CD4-positive, alpha-beta T cell treated with Interleukin-21 for 1 hour (primary cell): Measurements from ENCODE around the gene ARHGEF19.
"Not testable (repeated sequence)": the region's sequence is repeated elsewhere in the genome, so short reads cannot be mapped to it uniquely, and the experiment has no call there.

Source experiments
- DNase-seq: peaks from one replicate; pipeline ENCODE4 v3.0.0-alpha.2; 2020

ARHGEF19 gene

DNA sequence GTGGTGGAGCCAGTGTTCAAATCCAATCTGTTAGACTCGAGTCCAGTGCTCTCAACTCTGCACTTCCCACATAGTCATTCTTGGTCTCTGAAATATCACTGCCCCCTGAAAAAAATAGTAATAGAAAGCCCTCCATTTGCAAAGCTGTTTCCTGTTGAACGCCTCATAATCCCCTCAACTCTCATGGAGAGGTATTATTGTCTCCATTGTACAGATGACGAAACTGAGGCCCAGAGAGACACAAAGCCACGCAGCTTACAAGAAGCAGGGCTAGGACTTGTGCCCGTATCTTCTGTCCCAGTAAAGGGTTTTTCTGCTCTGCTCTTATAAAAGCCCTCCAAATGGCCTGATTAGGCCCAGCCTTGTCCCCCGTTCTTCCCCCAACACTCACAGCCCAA lies 6.2 kb upstream of the ARHGEF19 start:
- no peak for DNase-seq

DNA sequence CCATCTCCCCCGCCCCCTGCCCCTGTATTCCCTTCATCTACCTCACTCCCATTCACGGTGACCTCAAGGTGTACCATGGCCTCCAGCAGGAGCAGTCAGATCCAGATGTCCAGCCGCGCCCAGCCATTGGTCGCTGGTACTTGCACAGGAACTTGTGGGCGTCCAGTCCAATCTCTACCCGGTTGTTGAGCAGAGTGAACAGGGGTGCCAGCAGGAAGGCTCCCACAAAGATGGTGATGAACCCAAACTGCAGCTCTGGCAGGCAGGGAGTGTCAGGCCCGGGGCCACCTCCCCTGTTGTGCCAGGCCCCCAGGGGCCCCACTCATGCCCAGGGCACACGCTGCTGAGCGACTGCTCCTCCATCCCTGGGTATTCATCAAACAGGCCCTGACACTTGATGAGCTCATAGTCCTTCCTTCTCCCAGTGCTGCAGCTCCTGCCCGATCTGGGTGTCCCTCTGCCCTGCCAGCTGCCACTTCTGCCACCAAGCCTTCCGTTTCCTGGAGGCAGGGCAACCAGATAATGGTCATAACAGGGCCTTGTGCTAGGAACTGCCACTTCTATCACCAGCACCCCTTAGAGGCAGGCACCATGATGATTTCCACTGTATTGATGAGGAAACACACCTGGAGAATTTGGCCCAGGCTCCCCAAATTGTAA lies 5.7 kb upstream of the ARHGEF19 start:
- no peak for DNase-seq

DNA sequence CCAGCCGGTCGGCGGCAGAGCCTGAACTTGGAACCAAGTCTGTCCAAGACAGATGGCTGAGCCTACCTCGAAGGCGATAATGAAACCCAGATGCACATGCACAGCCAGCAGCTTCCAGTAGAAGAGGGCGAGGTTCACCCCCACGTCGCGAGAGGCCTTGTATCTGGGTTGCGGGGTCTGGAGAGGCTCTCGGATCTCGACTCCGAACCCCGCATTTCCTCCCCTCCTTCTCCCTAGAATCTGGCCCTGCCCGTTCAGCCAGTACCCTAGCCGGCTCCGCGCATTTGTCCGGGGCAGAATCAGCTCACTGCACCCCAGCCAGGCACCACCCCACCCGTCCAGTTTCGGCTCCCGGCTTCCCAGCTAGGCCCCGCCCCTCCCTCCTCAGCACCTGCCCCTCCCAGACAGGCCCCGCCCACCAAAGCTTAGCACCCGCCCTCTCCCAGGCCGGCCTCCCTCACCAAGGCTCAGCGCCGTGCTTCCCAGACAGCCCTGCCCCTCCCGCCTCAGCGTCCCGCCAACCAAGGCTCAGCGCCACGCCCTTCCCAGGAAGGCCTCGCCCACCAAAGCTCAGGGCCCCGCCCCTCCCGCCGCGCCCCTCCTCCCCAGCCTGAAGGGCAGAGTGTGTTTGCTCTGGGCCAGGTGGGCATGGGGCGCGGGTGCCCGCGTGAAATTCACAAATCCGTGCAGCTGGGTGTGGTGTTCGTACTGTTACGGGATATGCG lies 4.8 kb upstream of the ARHGEF19 start:
- DNase-seq: peak; percentile 97

DNA sequence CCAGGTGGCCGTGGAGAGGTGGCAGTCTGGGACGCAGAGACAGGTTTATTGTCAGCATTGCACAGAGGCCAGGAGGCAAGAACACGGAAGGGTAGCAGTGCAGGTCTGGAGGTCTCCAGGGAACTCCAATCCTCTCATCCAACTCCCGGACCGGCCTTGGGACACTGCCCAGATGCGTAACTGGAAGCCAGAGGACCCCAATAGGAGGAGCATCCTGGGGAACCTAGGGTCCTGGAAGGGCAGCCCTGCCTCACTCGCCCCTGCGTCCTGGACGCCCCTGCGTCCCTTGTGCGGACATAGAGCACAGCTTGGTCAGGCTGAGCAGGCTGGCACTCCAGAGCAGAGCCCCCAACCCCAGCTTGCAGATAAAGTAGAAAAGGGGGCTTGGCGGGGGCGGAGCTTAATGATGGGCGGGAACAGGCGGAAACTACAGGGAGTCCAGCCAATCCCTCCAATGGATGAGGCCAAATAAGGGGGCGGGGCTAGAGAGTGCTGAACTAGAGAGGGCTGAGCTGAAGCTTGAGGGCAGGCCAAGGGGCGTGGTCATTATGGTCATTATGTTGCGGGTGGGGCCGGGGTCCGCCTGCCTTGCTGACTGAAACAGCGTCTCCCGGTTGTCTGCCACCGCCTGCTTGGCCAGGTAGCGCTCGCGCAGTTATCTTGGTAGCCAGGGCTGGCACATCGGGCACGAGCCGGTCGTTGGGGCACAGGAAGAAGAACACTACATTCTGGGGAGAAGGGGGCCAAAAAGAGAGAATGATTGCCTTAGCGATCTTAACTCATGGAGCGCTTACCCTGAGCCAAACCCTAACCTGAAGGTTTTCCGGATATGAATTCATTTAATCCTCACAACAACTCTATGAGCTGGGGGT lies 3.7 kb upstream of the ARHGEF19 start:
- peak; percentile 83 for DNase-seq

DNA sequence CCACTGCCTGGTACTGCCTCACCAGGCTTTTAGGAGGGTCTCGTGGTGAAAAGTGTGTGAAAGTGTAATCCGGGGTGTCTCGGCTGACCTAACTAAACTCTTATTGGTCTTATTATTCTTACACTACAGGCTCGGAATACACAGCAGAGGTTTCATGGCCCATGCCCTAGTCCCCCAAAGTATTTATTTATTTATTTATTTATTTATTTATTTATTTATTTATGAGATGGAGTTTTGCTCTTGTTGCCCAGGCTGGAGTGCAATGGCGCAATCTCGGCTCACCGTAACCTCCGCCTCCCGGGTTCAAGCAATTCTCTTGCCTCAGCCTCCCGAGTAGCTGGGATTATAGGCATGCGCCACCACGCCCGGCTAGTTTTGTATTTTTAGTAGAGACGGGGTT lies 2.8 kb upstream of the ARHGEF19 start:
- not testable (repeated sequence) for DNase-seq

DNA sequence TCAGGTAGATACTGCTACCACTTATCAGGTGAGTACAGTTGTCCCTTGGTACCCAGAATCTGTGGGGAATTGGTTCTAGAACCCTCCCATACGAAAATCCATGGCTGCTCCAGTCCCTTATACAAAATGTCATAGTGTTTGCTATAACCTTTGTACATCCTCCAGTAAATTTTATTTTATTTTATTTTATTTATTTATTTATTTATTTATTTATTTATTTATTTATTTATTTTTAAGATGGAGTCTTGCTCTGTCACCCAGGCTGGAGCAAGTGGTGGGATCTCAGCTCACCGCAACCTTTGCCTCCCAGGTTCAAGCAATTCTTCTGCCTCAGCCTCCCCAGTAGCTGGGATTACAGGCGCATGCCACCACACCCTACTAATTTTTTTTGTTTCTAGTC lies 1.1 kb upstream of the ARHGEF19 start:
- not testable (repeated sequence) for DNase-seq

DNA sequence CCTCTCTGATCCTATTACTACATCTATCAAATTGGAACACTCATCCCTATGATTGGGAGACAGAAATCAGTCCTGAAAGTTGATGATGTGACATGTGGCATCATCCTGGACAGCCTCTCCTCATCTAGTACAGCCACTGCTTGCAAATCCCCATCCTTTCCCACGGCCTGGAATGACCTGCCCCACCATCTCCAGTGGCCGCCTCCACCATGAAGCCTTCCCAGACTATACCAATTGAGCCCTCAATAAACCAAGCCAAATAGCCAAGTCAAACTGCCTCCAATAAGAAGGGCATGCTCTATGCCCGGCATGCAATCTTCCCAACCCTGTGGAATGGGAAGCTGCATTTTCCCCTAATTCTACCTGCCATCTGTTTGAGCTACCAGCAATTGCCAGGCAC lies 561 bp upstream of the ARHGEF19 start:
- no peak for DNase-seq

DNA sequence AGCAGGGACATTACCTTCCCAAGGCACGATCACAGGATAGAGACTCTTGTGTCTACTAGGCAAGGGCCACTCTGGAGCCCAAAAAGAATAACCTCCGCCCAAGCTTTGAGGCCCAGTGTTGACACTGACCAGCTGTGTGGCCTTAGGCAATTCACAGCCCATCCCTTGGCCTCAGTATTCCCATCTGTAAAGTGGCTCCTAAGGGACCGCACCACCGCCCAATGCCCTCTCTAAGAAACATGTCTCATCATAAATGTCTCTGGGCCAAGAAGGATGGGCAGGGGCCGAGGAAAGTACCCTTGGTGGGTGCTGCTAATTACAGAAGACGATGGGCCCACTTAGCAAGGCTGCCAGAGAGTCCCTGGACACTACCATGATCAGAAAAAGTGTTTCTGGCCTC lies 628 bp downstream of the ARHGEF19 start:
- DNase-seq: no peak

DNA sequence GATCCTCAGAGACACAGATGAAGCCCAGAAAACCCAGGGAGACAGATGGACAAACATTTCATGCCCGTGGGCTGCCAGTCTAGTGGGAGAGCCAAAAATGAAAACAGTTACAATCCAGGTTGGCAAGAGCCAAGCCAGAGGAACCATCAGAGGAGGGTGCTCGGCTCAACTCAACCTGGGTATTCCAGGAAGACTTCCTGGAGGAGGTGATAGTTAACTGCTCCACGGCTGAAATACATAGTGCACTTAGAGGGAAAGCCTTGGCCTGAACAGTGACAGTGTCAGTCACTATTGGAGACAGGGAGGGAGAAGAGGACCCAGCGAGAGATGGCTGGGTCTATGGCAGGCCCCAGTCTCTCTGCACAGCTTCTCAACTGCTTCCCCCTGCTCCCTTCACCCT lies 1.9 kb downstream of the ARHGEF19 start:
- DNase-seq: no peak

DNA sequence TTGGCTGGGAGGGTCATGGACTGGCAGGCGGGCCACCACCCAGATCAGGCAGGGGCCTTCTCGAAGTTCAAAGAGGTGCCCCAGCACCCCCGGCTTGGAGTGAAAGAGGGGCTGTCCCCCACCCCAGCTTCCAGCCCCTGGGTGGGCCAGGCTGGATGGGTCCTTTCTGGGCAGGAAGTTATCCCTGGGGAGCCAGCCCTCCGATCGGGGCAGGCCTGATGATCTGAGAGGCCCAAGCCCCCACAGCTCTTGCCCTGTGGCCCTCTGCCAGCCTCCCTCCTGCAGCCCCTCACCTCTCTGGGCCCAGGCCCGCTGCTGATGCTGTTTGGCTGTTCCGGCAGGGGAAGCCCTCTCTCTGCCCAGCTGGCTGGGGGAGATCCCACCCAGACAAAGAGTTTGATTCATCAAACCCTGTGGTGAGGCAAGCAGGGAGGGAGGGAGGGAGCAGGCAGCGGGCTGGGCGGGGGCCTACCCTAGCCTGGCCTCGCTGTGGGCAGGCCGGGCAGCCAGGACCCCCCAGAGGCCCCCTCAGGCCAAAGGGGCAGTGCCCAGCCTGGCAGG lies 2.5 kb downstream of the ARHGEF19 start:
- DNase-seq: no peak

DNA sequence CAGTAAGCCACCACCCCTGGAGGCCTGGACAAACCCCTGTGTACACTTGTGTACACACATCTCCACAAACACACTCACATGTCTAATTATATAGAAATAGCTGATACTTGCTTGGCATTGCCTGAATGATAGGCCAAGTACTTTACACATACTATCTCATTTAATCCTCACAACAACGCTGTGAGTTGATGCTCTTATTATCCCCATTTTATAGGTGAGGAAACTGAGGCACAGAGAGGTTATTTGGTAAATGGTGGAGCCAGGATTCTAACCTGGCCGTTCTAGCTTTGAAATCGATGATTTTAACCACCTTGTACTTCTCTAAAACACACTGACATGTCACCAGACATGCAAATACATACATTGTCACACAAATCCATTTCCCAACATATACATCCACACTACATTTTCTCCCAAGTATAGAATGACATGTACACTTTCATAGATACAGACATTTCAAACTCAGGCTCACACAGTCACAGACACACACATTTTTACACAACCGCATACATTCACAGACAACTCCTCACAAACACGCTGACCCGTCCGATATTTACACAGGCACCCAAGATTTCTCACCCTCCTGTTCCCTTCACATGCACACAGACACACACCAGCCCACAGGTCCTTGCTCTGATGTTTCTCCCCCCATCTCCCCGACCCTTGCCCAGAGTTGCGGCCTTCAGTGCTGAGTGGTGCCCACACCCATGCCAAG lies 3.2 kb downstream of the ARHGEF19 start:
- no peak for DNase-seq

DNA sequence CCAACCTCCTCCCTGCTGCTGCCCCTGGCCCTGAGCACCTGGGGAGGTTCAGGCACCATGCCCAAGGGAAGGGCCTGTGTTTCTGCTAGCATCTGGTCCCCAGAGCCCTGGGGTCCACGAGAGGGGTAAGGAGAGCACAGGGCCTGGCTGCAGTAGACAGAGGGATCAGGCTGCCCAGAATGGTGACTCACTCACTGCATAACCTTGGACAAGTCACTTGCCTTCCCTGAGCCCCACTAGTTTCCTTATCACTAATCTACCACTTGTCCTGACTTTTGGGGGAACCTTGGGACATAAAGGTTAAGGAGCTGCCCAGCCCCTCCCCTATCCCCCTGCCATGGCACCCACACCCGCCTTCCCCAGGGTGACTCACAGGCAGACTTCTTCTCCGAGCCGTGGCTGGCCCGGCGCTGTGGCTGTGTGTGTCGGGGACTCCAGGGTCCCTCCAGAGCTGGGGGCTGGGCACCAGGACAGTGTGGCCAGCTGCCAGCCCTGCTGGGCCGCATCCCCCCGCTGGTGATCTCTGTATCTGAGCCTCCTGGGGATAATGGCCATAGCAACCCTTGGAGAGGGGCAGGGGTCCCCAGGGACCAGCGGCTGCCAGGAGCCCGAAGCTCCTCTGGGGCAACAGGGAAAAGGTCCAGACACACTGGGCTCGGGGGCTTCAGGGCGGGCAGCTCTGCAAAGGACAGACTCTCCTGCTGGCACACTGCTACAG lies 4.0 kb downstream of the ARHGEF19 start:
- DNase-seq: no peak

DNA sequence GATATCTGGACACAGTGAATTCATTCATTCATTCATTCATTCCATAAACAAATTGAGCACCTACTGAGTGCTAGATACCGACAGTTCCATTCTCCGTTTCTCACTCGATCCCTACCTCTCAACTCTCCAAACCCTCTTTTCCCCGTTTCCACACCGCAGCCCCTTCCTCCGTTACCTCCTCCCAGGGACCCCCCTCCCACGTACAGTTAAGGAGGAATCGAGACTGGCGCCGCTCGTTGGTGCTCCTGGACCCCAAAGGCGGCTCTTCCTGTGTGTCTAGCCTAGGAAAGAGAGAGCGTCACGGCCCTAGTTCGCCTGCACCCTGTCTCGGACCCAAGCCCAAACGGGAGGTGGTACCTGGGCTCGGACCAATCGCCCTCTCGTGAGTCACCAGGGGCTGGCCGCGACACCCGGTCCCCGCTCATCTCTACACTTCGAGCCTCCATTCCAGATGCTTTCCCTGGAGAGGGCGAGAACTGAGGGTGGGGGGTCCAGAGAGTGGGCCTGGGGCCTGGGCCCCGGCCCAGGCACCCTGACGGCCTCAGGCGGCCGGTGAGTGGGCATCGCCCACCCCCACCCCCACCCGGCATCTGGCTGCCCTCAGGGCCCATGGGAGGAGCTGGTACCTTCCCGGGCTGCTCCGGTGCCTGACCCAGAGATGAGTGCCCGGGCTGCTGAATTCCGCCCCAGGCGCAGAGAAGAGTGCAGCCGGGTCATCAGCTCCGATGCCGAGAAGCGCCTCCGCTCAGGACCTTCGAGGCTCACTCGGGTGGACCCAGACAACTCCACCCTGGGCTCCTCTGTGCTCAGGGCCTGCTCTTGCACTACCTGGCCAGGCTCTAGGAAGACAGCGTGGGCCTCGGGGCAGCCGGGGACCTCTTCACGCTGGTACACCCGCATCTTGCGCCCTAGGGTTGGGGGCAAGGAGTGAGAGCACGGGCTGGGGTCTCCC lies 4.9 kb downstream of the ARHGEF19 start:
- no peak for DNase-seq

DNA sequence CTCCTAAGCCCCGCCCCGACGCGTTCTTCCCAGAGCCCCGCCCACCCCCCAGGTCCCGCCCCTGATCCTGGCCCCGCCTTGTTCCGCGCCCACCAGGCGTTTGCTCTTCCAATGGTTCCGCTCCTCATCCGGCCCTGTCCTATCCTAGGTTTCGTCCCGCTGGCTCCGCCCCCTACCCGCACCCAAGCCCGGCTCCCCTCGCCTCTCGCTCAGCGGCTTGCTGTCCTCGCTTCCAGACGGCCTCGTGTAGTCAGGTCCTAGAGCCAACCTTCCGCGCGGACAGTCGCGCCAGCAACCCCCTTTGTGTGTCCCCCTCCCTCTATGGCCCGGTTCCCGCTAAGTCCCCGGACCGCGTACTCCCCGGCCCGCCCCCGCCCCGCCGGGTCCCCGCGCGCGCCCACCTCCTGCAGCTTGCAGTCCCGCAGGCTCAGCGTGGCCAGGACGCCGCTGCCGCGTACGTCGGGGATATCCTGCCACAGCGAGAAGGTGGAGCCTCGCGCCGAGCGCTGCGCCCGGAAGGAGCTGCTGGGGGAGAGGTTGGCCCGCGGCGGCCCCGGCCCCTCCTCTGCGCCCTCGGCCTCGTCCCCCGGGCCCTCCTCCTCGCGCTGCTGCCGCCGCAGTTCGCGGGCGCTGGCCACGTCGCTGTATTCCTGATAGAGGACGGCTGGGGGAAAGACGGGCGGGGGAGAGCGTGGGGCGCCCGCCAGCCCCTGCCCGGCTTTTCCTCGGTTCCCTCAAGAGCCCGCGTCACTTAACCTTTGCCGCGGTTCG lies 5.7 kb downstream of the ARHGEF19 start:
- DNase-seq: peak; percentile 95

DNA sequence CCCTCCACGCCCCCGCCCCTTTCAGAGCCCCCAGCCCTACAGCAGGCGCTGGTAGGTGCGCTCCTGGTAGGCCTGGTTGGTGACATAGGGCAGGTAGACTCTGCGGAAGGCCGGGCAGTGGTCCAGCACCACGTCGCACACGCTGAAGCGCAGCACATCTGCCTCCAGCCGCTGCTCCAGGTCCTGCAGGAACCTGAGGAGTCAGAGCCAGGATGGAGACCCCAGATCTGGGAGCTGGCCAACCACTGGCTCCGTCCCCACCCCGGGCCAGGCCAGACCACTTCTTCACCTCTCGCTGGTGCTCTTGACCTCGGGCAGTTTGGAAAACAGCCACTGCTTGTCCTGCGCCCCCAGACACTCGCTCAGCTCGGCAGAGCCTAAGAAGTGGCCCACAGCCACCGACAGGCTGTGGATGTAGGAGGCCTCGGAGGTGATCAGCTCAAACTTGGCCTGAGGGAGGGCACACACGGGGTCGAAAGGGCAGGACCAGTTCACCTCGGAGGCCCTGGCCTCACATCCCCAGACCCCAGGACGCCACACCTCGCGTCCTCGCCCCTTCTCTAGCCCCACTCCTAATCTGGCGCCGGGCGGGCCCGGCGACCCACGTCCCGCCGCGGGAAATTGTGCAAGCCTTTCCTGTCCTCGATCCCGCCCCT lies 6.4 kb downstream of the ARHGEF19 start:
- no peak for DNase-seq

DNA sequence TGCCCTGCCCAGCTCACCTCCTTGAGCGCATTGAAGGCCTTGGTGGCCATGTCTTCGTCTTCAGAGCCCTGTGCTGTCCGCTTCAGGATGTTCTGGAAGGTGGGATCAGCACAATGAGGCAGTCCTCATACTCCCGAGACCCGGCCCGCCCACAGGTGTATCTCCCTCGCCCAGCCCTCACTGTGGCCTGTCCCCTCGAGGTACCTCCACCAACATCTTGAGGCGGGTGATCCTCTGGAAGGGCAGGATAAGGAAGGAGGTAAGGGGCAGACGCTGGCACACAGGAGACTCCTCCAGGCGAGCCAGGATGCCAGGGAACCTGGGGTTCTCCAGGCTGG lies 7.1 kb downstream of the ARHGEF19 start:
- no peak for DNase-seq

DNA sequence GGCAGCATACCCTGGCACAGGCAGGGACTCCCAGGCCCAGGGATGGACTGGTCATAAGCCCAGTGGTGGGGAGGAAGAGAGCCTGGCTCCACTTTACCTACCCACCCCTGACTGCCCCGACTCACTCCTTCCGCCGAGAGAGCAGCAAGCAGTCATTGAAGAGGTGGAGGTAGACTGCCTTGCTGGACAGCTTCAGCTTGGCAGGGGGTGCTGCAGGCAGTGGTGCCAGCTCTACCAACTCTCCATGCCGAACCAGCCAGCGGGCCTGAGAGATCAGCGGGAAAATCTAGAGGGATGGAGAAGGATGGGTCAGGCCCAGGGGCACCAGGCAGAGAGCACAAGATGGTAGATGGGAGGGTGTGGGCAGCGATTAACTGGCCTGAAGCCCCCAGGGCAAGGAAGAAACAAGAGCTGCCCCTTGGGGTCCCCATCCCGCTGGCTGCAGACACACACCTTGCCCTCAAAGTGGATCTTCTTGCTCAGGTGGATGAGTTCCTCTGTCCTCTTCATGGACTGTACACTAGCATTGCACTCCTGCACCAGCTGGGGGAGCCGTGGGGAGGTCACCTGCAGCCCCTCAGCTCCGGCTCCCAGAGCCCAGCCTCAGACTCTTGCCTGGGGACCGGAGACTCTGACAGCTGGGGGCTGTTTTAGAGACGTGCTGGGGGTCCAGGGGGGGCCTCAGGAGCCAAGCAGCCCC lies 7.7 kb downstream of the ARHGEF19 start:
- peak; percentile 34 for DNase-seq

DNA sequence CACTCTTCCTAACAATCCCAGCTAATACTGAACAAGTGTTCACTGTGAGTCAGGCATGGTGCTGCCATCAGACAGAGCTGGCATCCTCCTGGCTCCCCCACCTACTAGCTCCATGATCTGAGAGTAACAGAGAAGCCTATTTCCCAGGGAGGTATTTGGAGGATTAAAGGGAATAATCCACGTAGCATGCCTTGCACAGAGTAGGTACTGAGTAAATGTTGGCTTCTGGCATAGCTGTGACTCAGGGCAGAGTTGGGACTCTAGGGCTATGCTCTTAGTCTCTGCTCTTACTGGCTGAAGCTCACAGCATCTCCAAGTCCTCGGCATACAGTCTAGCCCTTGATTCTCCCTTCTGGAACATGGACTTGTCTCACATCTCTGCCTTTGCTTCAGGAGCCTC lies 8.2 kb downstream of the ARHGEF19 start:
- DNase-seq: no peak

DNA sequence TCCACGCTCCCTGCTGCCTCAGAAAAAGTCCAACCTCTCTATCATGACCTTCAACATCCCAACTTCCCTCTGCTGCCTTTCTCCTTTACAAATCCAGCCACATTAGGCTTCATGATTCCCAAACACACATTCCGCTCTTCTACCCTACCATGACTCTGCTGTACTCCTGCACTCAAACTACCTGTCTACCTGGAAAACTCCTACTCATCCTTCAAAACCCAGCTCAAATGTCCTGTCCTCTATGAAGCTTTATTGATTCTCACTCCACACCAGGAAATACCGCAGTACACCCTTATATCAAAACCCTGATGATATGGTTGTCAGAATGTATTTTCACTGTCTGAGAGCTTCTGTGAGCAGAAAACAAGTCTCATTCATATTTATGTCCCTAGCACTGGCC lies 8.9 kb downstream of the ARHGEF19 start:
- no peak for DNase-seq
